GM19463 (cell line): ENCODE data around the gene KRT27.
"Not testable (repeated sequence)": the region's sequence is repeated elsewhere in the genome, so short reads cannot be mapped to it uniquely, and the experiment has no call there.

ENCODE experiments used
- ATAC-seq: cut with Tn5 transposase; IDR thresholded peaks from one replicate; pipeline ENCODE4 v1.9.1; 2021; ENCODE audit warnings: mild to moderate bottlenecking, moderate library complexity; ENCODE audit not compliant: unreplicated experiment

Gene KRT27, protein sequence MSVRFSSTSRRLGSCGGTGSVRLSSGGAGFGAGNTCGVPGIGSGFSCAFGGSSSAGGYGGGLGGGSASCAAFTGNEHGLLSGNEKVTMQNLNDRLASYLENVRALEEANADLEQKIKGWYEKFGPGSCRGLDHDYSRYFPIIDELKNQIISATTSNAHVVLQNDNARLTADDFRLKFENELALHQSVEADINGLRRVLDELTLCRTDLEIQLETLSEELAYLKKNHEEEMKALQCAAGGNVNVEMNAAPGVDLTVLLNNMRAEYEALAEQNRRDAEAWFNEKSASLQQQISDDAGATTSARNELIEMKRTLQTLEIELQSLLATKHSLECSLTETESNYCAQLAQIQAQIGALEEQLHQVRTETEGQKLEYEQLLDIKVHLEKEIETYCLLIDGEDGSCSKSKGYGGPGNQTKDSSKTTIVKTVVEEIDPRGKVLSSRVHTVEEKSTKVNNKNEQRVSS

DNA sequence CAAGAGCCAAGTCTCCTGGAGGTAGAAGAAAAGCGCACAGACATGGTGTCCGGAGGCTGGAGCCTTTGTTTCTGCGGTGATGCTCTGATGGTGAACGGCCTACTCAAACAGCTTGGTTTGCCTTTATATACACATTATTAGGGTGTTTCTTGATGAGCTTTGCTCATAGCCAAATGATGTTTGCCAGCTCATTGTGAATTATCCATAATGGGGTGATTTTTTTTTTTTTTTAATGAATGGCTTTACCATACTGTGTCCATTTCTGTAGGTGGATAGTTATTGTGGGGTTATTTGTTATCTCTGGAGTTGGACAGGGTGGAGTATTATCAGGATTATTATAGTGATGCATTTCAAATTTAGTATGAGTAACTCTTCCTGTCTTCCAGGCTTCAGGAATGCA is at the start of gene KRT27:
Gene KRT27 (minus strand): TSS at position 101 of the 400 bp plus-strand sequence. CDS start 57 bp downstream, at position 44.
- no peak for ATAC-seq

GRCh38 chr17:40830085-40830776 is 47.9 kb upstream of the KRT27 start:
- no peak for ATAC-seq

DNA sequence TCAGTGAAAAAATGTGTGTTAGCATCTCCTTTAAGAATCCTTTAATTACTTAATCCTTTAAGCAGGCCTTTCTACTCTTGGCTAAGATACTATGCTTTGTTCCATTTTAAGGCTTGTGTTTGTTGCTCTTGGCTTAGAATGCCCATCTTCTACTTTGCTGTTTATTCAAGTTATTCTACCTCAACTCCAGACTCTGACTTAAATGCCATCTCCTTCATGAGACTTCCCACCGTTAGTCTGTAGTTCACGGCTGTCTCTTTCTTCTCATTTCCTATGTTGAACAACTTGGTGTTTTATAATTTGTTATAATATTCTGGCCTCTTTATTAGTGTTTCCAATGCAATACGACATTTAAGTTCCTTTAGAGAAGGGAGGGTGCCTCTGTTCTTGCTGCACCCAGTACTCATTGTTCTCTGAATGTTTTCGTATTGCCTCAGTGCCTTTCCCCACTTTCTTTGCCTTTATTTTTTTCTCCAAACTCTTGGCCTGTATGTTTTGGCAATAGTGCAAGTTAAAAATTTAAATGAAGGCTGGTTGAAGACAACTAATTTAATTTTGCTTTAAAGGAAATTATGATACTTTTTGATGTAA is 46.2 kb upstream of the KRT27 start:
- no peak for ATAC-seq

DNA sequence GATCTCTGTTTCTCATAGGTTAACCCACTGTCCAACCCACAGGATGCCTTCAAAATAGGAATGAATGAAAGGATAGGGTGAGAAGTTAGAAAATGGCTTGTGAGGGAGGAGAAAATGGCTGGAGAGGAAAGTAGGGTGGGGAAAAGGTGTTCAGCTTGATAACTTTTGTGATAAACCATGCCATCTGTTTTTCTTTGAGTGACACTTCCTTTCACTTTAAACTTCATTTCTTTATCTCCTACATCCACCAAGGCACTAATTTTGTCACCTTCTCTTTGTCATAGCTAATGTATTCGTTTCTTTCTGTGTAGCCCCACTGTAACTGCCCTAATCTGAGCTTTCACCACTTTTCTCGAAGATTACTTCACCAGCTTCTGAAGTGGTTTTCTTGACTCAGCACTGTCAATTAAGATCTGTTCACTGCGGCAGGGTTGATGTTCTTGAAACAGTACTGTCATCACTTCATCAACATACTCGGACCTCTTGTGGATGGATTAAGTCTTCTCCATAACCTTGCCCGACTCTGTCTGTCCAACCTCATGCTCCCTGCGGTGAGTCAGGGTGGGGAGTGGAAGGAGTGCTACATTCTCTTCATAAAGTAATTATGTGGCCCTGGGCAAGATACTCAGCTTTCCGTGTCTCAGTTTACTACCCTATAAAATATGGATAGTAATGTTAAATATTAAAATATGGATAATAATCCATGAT is 45.5 kb upstream of the KRT27 start:
- ATAC-seq, result no peak

DNA sequence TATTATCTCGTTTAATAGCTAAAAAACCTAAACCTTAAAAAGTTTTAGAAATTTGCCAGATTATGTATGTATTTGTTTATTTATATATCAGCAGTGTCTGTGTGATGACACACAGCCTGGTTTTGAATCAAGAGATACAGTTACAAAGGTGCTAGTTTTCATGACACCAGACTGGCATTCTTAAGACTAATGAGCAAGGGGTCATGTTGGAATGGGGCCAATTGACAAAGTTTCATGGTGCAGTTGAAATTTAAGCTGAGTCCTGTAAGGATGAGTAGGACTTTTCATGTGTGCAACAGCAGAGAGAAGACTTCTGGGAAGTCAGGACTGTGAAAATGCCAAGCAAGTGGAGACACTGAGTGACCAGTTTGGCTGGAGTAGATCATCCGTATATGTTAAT is 43.2 kb upstream of the KRT27 start:
- no peak for ATAC-seq

DNA sequence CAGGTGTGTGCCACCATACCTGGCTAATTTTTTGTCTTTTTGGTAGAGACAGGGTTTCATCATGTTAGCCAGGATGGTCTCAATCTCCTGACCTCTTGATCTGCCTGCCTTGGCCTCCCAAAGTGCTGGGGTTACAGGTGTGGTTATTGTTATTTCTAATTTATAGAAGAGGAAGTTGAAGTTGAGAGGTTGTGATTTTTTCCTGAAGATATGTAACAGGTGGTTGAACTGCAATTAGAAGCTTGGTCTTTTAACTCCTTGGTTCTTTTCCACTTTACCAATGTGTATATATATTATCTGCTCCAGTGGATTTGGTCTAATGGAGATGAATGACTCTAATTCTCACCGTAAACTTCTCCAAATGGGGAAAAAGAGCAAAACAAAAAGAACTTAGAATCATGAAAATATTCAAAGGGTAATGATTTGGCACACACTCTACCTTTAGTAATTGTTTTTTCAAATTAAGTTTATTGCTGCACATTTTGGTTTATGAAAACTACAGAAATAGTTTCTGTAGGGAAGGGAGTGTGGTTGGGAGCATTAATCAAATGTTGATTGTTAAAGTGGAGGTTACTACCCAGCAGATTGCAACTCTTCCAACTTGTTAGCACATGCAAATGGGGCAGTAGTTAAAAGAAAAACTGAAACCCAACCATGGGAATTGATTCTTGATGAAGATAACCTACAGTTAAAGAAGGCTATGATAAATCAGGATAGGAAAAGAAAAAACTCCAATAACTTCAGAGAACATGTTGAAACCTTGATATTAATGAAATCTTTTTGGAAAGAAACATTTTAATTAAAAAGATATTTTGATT is 41.9 kb upstream of the KRT27 start:
- ATAC-seq, result no peak

- ATAC-seq, result no peak
Measured at GRCh38 chr17:40822132-40822812, 39.9 kb upstream of the KRT27 start, which contains the start of gene KRT10. KRT10 (minus strand) TSS chr17:40822614; CDS start chr17:40822585, 29 bp downstream.

DNA sequence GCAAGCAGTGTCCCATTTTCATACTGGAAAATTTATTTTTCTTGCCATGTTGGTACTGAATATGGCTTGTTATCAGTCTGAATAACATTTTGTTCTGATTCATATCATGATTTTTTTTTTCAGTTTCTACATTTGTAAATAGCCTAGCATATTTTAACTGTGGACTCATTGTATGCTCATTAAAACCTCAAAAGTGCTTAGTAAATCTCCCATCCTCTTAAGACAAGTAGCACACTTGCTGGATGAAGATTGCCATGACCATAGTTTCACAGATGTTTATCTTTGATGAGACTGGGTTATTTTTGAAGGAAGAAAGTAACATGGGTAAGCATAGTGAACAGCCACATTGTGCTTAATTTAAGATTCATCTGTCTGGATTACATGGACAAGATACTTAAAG is 39.2 kb upstream of the KRT27 start:
- ATAC-seq, result no peak

- ATAC-seq, result no peak
Measured at GRCh38 chr17:40820228-40820838, 38.0 kb upstream of the KRT27 start.

DNA sequence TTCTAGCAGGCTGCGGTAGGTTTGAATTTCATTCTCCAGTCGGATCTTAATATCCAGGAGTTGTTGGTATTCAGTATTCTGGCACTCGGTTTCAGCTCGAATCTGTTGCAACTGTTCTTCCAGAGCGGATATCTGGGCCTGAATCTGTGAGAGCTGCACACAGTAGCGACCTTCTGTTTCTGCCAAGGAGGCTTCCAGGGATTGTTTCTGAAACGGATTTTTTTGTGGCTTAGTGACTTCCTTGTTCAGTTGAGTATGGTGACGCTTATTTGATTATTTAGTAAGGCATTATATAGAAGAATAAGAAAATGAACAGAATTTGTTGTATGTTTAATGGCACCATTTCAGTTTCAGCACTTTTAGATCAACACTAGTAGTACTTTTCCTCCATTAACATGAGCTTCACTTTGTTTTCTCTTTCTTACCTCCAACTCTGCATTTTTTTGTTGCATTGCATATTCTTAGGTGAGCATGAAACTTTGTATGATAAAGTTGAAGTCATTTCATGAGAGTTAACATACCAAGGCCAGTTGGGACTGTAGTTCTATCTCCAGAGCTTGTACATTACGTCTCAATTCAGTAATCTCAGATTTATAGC is 37.3 kb upstream of the KRT27 start:
- no peak for ATAC-seq

DNA sequence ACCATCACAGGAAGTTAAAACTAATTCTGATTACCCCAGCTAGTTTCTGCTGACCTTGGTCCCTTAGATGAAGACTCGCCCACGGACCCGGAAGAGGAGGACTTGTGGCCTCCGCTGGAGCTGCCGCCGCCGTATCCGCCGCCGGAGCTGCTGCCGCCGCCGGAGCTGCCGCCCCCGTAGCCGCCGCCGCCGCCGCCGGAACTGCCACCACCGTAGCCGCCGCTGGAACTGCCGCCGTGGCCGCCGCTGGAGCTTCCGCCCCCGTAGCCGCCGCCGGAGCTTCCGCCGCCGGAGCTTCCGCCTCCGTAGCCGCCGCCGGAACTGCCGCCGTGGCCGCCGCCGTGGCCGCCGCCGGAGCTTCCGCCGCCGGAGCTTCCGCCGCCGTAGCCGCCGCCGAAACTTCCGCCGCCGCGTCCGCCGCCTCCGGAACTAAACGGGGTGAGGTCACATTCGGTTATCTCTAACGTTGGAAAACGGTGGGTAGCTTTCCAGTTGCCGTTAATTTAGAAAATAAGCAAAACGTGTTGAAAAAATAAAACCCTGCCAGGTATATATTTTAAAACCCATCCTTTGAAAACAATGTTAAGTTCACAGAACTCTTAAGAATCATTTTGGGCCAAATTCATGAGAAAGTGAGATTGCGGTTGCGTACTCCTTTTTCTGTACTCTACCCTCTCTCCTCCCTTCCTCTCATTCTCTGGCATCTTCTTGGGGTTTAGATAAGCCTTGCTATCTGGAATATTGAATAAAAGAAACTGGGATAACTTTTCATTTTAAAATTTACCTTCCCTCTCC is 36.6 kb upstream of the KRT27 start:
- peak; percentile 73 for ATAC-seq

DNA sequence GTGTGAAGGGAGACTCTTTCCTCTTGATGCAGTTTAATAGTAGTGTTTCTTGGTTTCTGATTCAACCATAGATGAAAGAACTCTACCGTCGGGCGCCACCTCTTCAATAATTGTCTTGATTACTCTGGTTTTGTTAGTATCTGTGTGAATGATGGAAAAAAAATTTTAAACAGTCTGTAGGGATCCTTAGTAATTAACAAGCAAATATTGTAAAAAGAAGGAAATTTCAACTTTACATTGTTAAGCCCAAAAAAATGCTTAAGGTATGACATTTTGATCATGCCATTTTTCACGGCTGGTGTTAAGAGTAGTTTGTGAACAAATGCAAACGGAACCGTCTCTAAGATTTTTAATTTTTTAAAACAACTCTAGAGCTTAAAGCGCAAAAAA is 36.0 kb upstream of the KRT27 start:
- ATAC-seq, result no peak

GRCh38 chr17:40817103-40817682 is 34.8 kb upstream of the KRT27 start:
- no peak for ATAC-seq

DNA sequence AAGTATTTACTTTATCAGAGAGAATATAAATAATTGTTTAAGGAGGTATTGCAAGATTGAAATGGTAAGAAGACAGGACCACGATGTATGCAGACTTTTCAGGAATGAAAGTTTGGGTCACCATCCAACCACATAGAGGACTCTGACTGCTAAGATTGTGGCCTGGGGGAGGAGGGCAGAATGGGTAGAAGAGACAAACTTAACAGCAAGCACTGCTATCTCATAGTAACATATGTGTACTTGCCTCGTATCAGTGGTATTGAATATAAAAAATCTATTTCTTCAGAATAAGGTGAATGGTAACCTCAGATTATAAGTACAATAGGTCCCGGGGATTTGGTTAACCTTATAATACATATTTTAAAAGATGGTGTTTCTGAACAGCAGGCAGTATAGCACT is 34.2 kb upstream of the KRT27 start:
- no peak for ATAC-seq

DNA sequence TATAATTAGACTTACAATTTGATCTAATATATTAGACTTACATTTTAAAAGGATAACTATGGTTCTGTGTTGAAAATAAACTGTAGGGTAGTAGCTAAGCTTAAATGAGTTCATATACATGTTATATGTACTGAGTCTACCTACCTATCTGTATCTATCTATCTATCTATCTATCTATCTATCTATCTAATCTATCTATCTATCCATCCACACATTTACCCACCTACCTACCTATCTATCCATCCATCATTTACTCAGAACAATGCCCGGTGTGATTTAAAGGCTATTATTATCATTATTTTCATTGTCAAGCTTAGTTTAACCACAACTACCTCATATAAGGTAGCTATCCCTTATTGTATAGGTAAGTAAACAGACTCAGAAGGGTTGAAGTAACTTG is 33.0 kb upstream of the KRT27 start:
- no peak for ATAC-seq

DNA sequence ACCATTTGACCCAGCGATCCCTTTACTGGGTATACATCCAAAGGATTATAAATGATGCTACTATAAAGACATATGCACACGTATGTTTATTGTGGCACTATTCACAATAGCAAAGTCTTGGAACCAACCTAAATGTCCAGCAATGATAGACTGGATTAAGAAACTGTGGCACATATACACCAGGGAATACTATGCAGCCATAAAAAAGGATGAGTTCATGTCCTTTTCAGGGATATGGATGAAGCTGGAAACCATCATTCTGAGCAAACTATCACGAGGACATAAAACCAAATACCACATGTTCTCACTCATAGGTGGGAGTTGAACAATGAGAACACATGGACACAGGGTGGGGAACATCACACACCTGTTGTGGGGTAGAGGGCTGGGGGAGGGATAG is 32.3 kb upstream of the KRT27 start:
- ATAC-seq, result not testable (repeated sequence)

DNA sequence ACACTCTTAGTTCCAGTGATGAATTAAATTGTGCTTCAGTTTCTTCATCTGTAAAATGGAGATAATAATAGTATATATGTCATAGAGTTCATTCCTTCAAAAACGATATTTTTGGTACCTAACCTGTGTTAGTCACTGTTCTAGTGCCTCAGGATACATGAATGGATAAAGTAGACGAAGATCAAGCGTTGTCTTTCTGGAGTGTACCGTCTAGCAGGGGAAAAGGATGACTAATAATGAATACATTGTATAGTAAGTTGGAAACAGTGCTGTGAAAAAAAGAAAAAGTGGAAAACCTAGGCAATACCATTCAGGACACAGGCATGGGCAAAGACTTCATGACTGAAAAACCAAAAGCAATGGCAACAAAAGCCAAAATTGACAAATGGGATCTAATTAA is 31.5 kb upstream of the KRT27 start:
- no peak for ATAC-seq

DNA sequence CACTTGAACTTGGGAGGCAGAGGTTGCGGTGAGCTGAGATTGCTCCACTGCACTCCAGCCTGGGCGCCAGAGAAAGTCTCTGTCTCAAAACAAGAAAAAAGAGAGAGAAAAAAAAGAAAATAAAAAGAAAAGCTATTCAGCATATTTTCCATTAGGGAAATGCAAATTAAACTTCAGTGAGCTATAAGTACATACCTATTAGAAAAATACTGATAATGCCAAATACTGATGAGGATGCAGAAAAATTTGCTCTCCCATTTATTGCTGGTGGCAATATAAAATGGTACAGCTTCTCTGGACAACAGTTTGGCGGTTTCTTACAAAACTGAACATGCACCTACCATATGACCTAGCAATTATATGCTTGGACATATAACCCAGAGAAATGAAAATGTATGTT is 30.3 kb upstream of the KRT27 start:
- no peak for ATAC-seq
